Neural crest cell (in vitro differentiated cells): ENCODE results near the gene ITSN1. TPM values are rescaled to one million over a fixed set of nuclear protein-coding genes. Genes with fewer than 3 reads are reported as not detected.

Source experiments
- DNase-seq: peaks from one replicate; pipeline ENCODE4 v3.0.0; 2021; ENCODE audit warnings: low read depth, mixed read lengths, low spot score
- H3K27ac Mint-ChIP-seq: one replicate; pipeline ENCODE4 v1.8.0; 2021; ENCODE audit warnings: mild to moderate bottlenecking, mixed read lengths; ENCODE audit not compliant: unreplicated experiment
- H3K27me3 Mint-ChIP-seq: 2 replicates; pipeline ENCODE4 v1.8.0; 2021; ENCODE audit warnings: low read depth, mild to moderate bottlenecking, mixed read lengths
- H3K36me3 Mint-ChIP-seq: 2 replicates; pipeline ENCODE4 v1.8.0; 2021; ENCODE audit warnings: low read depth, mild to moderate bottlenecking, mixed read lengths
- H3K4me1 Mint-ChIP-seq: 2 replicates; pipeline ENCODE4 v1.8.0; 2021; ENCODE audit warnings: mixed read lengths
- H3K4me3 Mint-ChIP-seq: one replicate; pipeline ENCODE4 v1.8.0; 2021; ENCODE audit warnings: mild to moderate bottlenecking, mixed read lengths
- H3K9me3 Mint-ChIP-seq: 2 replicates; pipeline ENCODE4 v1.8.0; 2021; ENCODE audit warnings: mixed read lengths
- total RNA-seq: library from RNA; stranded (reverse); gene quantifications from 2 replicates; pipeline ENCODE4 v1.2.1, GENCODE V29; 2021
- TF ChIP-seq, protein P1 (sequence below): fragments of 200-600 bp; sonication (generic); conservative IDR thresholded peaks from 2 replicates; pipeline ENCODE4 v1.5.0; 2021; ENCODE audit warnings: antibody characterized with exemption, mild to moderate bottlenecking

Gene ITSN1
- total RNA-seq, 1 donor from 2014 or later, result 62.7 TPM

DNA sequence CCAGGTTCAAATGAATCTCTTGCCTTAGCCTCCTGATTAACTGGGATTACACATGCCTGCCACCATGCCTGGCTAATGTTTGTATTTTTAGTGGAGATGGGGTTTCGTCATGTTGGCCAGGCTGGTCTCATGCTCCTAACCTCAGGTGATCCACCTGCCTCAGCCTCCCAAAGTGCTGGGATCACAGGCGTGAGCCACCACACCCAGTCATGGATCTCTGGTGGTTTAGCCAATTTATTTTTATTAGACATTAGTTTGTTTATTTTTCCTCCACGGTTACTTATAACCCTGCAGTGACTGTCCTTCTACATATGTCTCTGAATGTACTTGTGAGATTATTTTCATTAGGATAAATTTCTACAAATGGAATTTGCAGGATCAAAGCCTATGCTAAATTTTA, 5.3 kb downstream of the ITSN1 start:
- no peak overlapping the region for H3K27ac Mint-ChIP-seq
- peaks cover 37% of the 10 kb centered on the region for H3K4me1 Mint-ChIP-seq
- H3K36me3 Mint-ChIP-seq, result no peaks in the 10 kb centered on the region
- H3K9me3 Mint-ChIP-seq, result no peaks in the 10 kb centered on the region
- DNase-seq, result no peak
- H3K4me3 Mint-ChIP-seq, result no peak overlapping the region
- TF ChIP-seq, protein P1, sequence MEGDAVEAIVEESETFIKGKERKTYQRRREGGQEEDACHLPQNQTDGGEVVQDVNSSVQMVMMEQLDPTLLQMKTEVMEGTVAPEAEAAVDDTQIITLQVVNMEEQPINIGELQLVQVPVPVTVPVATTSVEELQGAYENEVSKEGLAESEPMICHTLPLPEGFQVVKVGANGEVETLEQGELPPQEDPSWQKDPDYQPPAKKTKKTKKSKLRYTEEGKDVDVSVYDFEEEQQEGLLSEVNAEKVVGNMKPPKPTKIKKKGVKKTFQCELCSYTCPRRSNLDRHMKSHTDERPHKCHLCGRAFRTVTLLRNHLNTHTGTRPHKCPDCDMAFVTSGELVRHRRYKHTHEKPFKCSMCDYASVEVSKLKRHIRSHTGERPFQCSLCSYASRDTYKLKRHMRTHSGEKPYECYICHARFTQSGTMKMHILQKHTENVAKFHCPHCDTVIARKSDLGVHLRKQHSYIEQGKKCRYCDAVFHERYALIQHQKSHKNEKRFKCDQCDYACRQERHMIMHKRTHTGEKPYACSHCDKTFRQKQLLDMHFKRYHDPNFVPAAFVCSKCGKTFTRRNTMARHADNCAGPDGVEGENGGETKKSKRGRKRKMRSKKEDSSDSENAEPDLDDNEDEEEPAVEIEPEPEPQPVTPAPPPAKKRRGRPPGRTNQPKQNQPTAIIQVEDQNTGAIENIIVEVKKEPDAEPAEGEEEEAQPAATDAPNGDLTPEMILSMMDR, result no peak
- no peaks in the 10 kb centered on the region for H3K27me3 Mint-ChIP-seq

DNA sequence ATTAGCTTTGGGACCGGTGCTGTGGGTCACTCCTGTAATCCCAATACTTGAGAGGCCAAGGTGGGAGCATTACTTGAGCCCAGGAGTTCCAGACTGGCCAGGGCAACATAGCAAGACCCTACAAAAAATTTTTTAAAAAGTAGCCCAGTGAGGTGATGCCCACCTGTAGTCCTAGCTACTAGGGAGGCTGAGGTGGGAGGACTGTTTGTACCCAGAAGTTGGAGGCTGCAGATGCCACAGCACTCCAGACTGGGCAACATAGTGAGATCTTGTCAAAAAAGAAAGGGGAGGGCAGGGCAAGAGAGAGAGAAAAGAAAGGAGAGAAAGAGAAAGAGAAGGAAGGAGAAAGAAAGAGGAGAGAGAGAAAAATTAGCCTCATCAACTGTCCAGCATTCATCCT, 6.3 kb downstream of the ITSN1 start:
- H3K4me3 Mint-ChIP-seq, result no peak overlapping the region
- H3K9me3 Mint-ChIP-seq, result no peaks in the 10 kb centered on the region
- TF ChIP-seq, protein P1, result no peak
- H3K27ac Mint-ChIP-seq, result no peak overlapping the region
- no peak for DNase-seq
- no peaks in the 10 kb centered on the region for H3K27me3 Mint-ChIP-seq
- H3K36me3 Mint-ChIP-seq, result no peaks in the 10 kb centered on the region
- peaks cover 35% of the 10 kb centered on the region for H3K4me1 Mint-ChIP-seq

DNA sequence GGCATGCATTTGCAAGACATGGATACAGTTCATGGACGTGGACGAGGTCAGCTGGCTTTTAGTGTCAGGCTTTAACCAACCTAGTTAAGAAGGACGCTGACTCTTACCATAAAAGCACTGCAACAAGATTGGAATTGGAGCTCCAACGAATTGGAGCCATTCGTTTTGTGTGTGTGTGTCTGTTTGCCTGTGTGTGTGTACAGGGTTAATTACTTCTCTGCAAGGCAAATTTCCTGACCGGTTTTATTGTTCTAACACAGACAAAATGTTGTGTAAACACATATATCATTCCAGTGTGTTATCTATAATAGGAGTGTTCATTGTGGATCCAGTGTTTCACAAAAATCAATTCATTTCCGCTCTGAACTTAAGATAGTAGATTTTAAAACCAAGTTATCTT, 7.9 kb downstream of the ITSN1 start:
- Mint-ChIP-seq H3K4me3 (no peak overlapping the region), H3K27me3 (no peaks in the 10 kb centered on the region), H3K9me3 (no peaks in the 10 kb centered on the region), H3K4me1 (peaks cover 30% of the 10 kb centered on the region), H3K27ac (no peak overlapping the region), H3K36me3 (peaks cover 5% of the 10 kb centered on the region)
- no peak for DNase-seq
- TF ChIP-seq, protein P1, result no peak

DNA sequence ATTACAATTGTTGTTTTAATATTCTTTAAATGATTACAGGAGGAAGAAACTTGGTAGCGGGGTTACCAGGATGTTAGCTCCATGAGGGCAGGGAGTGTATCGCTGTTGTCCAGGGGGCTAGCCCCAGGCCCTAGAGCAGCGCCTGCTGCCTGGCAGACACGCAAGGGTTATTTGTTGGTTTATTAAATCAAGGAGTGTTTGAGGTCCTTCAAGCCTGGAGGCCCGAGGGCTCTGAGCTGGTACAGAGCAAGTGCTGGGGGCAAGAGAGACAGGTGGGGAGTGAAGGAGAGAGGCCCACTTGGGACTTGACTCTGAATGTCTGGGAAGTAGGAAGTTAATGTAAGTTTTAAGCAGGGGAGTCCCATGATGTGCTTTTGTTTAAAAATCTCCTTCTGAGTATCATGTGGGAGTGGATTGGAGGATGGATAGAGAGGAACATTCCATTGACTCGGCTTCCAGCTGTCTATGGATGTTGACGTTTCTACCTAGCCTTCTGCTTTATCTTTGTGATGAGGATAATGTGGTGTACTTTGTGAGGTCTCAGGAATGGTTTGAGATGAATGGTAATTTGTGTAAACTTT, 8.7 kb downstream of the ITSN1 start:
- H3K4me1 Mint-ChIP-seq, result peaks cover 35% of the 10 kb centered on the region
- peaks cover 5% of the 10 kb centered on the region for H3K36me3 Mint-ChIP-seq
- H3K27me3 Mint-ChIP-seq, result no peaks in the 10 kb centered on the region
- TF ChIP-seq, protein P1, result no peak
- no peak overlapping the region for H3K4me3 Mint-ChIP-seq
- no peak overlapping the region for H3K27ac Mint-ChIP-seq
- DNase-seq, result no peak
- no peaks in the 10 kb centered on the region for H3K9me3 Mint-ChIP-seq

DNA sequence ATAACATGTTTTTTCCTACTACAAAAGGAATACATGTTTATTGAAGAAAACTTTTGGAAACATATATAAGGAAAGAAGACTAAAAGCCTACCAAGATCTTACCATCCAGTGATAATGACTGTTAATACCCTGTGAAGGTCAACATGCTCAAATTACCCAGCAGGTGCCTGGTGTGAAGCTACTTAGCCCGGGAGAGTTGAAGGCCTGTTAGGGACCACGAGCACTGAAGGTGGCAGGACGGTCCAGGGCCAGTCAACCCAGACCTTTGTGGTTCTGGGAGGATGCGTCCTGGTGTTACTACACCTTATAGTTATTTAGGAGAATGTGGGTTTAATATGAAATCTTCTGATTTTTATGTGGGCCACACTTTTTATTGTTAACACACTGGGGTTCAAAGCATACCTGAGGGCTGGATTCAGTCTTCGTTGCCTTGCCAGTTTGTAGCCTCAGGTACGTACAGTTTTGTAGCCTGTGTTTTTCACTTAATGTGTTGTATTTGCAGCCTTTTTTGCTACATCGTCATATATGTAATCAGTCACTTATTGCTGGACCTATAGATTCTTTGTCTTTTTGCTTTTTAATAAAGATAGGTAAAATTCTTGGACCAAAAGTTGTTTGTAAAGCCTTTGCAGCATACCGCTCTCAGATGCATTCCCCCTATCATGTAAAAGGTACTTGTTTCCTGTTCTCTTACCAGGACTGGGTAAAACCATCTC, 9.8 kb downstream of the ITSN1 start:
- no peak for DNase-seq
- no peak overlapping the region for H3K4me3 Mint-ChIP-seq
- no peak overlapping the region for H3K27ac Mint-ChIP-seq
- TF ChIP-seq, protein P1, result no peak
- H3K27me3 Mint-ChIP-seq, result no peaks in the 10 kb centered on the region
- H3K9me3 Mint-ChIP-seq, result no peaks in the 10 kb centered on the region
- H3K36me3 Mint-ChIP-seq, result peaks cover 5% of the 10 kb centered on the region
- H3K4me1 Mint-ChIP-seq, result peaks cover 39% of the 10 kb centered on the region
